ENCODE results near the gene COTL1. TPM values are rescaled to one million over a fixed set of nuclear protein-coding genes. Genes with fewer than 3 reads are reported as not detected.
A peak's percentile ranks its signal among the peaks of the same experiment; 100 is the strongest.

Gene COTL1
- total and polyA plus RNA-seq, 9 of the 15 experiments (the other 6 are each of a cell fraction or from before 2014, with no cell fraction given): 27.7 to 185 (median 72.5) TPM

DNA sequence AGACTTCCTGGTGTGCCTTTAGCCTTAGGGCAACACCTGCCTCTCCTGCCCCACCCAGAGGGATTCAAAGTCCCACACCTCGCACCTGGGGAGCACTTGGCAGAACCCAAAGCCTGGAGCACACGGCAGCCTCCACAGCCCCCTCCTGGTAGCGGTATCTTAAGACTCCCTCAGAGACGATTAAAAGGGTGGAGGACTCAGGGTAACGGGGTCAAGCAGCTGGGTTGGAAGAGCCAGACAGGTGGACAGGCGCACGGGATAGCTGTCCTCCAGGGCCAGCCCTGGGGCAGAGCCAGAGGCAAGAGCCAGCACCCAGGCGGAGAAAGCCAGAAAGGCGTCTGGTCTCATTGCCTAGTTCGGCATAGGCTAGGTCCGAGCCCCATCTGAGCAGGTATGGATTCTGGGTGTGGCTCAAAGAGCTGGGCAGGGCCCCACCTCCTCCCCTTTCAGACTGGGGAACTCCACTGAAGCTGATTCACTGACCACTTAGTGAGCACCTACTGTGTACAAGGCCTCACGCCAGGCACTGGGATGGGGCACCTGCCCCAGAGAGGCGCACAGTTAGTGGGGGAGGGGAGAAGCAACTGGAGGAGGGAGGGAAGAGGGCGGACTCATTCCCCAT is 58.5 kb downstream of the COTL1 start:
- WGBS (ENCODE audit: insufficient coverage, low coverage, missing lambda C conversion rate): 14% methylated on average over 14 of the region's 14 CpGs
- POLR2A ChIA-PET: interaction anchor here (0.7 to 1.2 kb wide), 2 partner anchors 10 to 12 kb away, joined by 3 to 5 read pairs; no protein-coding TSS in a partner anchor
- ATAC-seq: peak; percentile 44
- TF ChIP-seq, protein P1, sequence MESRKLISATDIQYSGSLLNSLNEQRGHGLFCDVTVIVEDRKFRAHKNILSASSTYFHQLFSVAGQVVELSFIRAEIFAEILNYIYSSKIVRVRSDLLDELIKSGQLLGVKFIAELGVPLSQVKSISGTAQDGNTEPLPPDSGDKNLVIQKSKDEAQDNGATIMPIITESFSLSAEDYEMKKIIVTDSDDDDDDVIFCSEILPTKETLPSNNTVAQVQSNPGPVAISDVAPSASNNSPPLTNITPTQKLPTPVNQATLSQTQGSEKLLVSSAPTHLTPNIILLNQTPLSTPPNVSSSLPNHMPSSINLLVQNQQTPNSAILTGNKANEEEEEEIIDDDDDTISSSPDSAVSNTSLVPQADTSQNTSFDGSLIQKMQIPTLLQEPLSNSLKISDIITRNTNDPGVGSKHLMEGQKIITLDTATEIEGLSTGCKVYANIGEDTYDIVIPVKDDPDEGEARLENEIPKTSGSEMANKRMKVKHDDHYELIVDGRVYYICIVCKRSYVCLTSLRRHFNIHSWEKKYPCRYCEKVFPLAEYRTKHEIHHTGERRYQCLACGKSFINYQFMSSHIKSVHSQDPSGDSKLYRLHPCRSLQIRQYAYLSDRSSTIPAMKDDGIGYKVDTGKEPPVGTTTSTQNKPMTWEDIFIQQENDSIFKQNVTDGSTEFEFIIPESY (CRISPR knock-in tag; IDR thresholded peaks at IDR 0.05): peak; percentile 97
- TF ChIP-seq ZNF263 (CRISPR knock-in tag; IDR thresholded peaks at IDR 0.05; ENCODE audit: borderline replicate concordance): peak; percentile 59; the same call in 1 of the 2 replicates
- TF ChIP-seq, protein P2, sequence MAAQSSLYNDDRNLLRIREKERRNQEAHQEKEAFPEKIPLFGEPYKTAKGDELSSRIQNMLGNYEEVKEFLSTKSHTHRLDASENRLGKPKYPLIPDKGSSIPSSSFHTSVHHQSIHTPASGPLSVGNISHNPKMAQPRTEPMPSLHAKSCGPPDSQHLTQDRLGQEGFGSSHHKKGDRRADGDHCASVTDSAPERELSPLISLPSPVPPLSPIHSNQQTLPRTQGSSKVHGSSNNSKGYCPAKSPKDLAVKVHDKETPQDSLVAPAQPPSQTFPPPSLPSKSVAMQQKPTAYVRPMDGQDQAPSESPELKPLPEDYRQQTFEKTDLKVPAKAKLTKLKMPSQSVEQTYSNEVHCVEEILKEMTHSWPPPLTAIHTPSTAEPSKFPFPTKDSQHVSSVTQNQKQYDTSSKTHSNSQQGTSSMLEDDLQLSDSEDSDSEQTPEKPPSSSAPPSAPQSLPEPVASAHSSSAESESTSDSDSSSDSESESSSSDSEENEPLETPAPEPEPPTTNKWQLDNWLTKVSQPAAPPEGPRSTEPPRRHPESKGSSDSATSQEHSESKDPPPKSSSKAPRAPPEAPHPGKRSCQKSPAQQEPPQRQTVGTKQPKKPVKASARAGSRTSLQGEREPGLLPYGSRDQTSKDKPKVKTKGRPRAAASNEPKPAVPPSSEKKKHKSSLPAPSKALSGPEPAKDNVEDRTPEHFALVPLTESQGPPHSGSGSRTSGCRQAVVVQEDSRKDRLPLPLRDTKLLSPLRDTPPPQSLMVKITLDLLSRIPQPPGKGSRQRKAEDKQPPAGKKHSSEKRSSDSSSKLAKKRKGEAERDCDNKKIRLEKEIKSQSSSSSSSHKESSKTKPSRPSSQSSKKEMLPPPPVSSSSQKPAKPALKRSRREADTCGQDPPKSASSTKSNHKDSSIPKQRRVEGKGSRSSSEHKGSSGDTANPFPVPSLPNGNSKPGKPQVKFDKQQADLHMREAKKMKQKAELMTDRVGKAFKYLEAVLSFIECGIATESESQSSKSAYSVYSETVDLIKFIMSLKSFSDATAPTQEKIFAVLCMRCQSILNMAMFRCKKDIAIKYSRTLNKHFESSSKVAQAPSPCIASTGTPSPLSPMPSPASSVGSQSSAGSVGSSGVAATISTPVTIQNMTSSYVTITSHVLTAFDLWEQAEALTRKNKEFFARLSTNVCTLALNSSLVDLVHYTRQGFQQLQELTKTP (IDR thresholded peaks at IDR 0.05; ENCODE audit: low read depth in 1 of 2, partially characterized antibody in 2 of 2): no peak
- TF ChIP-seq EHMT2 (IDR thresholded peaks at IDR 0.05): no peak
- TF ChIP-seq SNRNP70 (optimal IDR thresholded peaks at IDR 0.05; ENCODE audit: low read depth, low read length): no peak
- TF ChIP-seq SMAD4 (CRISPR knock-in tag; conservative IDR thresholded peaks at IDR 0.05): no peak
- TF ChIP-seq ZKSCAN1 (IDR thresholded peaks at IDR 0.05; ENCODE audit: low read depth, low read length): no peak
- peak; percentile 89 for TF ChIP-seq ZKSCAN8 (CRISPR knock-in tag; IDR thresholded peaks at IDR 0.05)
- no peak for TF ChIP-seq ATF1 (CRISPR knock-in tag; IDR thresholded peaks at IDR 0.05)
- TF ChIP-seq ATF1 (tag; IDR thresholded peaks at IDR 0.05): no peak
- no peak for TF ChIP-seq MAZ (CRISPR knock-in tag; conservative IDR thresholded peaks at IDR 0.05 in 1 of 2, IDR thresholded peaks at IDR 0.05 in 1 of 2)
- TF ChIP-seq ZNF232 (CRISPR knock-in tag; IDR thresholded peaks at IDR 0.05): no peak

More for the DNA sequence above, 58.5 kb downstream of the COTL1 start:
- Histone ChIP-seq H3K4me3 (no peak overlapping the region), H3K4me1 (replicated peaks in 1 of 2; ENCODE audit: control insufficient read depth in 2 of 2, insufficient read depth in 2 of 2, low read length in 2 of 2) (peaks cover 0 to 4% of the 10 kb centered on the region in 2 experiments; a peak in 3 of 5 replicates), H3K9me1 (ENCODE audit: control insufficient read depth, insufficient read depth, low read length) (no peaks in the 10 kb centered on the region), H3K4me2 (ENCODE audit: insufficient read depth, low read length) (no peak overlapping the region), H3K27ac (ENCODE audit: extremely low read depth, low read depth, low read length) (no peak overlapping the region), H3K79me2 (ENCODE audit: control insufficient read depth, insufficient read depth, low read length) (no peaks in the 10 kb centered on the region), H3K27me3 (ENCODE audit: control insufficient read depth in 2 of 2, insufficient read depth in 2 of 2, low read length in 2 of 2) (peaks cover 23 to 29% of the 10 kb centered on the region in 2 experiments), H2AFZ (ENCODE audit: low read depth, low read length) (no peak overlapping the region), H3K36me3 (ENCODE audit: control insufficient read depth, insufficient read depth, low read length) (no peaks in the 10 kb centered on the region), H4K20me1 (replicated peaks; ENCODE audit: control insufficient read depth, insufficient read depth, low read length) (no peaks in the 10 kb centered on the region), H3K9ac (ENCODE audit: insufficient read depth in 1 of 2, low read depth in 2 of 2, low read length in 2 of 2) (0 out of 4 replicates have a peak overlapping the region, but pooled peaks of 1 of the 2 experiments have one; percentile 9), H3K9me3 (replicated peaks; ENCODE audit: control insufficient read depth, insufficient read depth, low read depth, low read length) (no peaks in the 10 kb centered on the region)
- CTCF ChIA-PET (ENCODE audit: low intra/inter-chr PET ratio): no interaction called here
- no TSS peak for BruUV-seq (replicated peaks)
- FAIRE-seq (no peak), DNase-seq (ENCODE audit: extremely low read depth in 1 of 4, low spot score in 3 of 4) (peak in 1 of 4 experiments; percentile 33)
- intact Hi-C loops (cut with micrococcal nuclease): loop anchor here (5.0 kb wide), 1 partner anchor 58 kb away; the partner anchor contains the start of gene COTL1
- in situ Hi-C loops (cut with MboI): no loop called here

Measured in K562 (cell line).